ENCODE results near the gene FBXL17. TPM values are rescaled to one million over a fixed set of nuclear protein-coding genes. Genes with fewer than 3 reads are reported as not detected.

The FBXL17 gene
- total RNA-seq, 5 donors from 2014 or later (not counting 1 experiment from before 2014, with no cell fraction given) = 20.4 to 30.1 (median 22.1) TPM

DNA sequence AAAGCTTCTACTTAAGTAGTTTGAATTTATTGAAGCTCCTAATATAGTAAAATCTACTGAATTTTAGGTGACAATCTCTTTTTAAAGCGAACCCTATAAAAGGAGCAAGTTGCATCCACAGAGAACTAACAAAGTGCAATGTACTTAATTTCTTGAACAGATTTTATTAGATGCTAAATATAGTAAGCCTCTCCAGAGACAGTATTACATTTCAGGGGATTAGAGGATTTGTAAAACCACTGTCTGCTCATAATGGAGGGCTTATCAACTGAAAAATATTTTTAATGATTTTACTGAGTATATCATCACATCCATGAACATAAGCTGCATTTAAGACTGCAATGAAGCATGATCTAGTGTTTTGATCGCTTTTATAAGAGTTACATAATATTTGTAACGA lies 481.2 kb downstream of the FBXL17 start:
- ChIA-PET CTCF (no interaction called here), POLR2A (no interaction called here)
- Histone ChIP-seq H3K27ac (ENCODE audit: low read length) (no peak overlapping the region), H3K27me3 (replicated peaks in 1 of 2; ENCODE audit: control insufficient read depth in 2 of 2, extremely low read depth in 1 of 2, insufficient read depth in 2 of 2, low read length in 1 of 2) (no peaks in the 10 kb centered on the region), H3K9me3 (no peaks in the 10 kb centered on the region), H3K36me3 (ENCODE audit: control insufficient read depth in 2 of 2, extremely low read depth in 1 of 2, insufficient read depth in 1 of 2, low read length in 1 of 2) (no peaks in the 10 kb centered on the region), H3K4me3 (ENCODE audit: control insufficient read depth in 1 of 2, extremely low read depth in 1 of 2, low read length in 1 of 2) (no peak overlapping the region), H3K4me1 (ENCODE audit: control insufficient read depth in 1 of 2, extremely low read depth in 1 of 2, insufficient read depth in 2 of 2, low read length in 2 of 2) (no peaks in the 10 kb centered on the region)
- no peak for DNase-seq
- Mint-ChIP-seq H3K27me3 (no peaks in the 10 kb centered on the region), H3K36me3 (peaks cover 29% of the 10 kb centered on the region), H3K4me3 (no peak overlapping the region), H3K4me1 (peaks cover 0 to 6% (median 0%) of the 10 kb centered on the region in 3 donors), H3K9me3 (peaks cover 3 to 4% (median 4%) of the 10 kb centered on the region in 3 donors), H3K27ac (no peak overlapping the region)
- WGBS (ENCODE audit: insufficient coverage) = no CpG with 5 or more reads among the region's 3 CpGs
- ATAC-seq (replicated peaks in 1 of 4) = no peak

GRCh38 chr5:107894361-107894760 lies 487.5 kb downstream of the FBXL17 start:
- H3K36me3 ChIP-seq (ENCODE audit: control insufficient read depth in 2 of 2, extremely low read depth in 1 of 2, insufficient read depth in 1 of 2, low read length in 1 of 2) = no peaks in the 10 kb centered on the region
- H3K36me3 Mint-ChIP-seq = peaks cover 24% of the 10 kb centered on the region
- ChIA-PET POLR2A (interaction anchor here in 1 of 2 donors (0.5 kb wide), 1 partner anchor 118 kb away, joined by 6 read pairs; no protein-coding TSS in a partner anchor), CTCF (no interaction called here)
- H3K9me3 Mint-ChIP-seq = peaks cover 0 to 4% (median 3%) of the 10 kb centered on the region in 3 donors
- H3K4me1 Mint-ChIP-seq = peaks cover 0 to 6% (median 0%) of the 10 kb centered on the region in 3 donors
- no peaks in the 10 kb centered on the region for H3K27me3 ChIP-seq (replicated peaks in 1 of 2; ENCODE audit: control insufficient read depth in 2 of 2, extremely low read depth in 1 of 2, insufficient read depth in 2 of 2, low read length in 1 of 2)
- no peaks in the 10 kb centered on the region for H3K9me3 ChIP-seq
- H3K27me3 Mint-ChIP-seq = no peaks in the 10 kb centered on the region
- no peak overlapping the region for H3K4me3 ChIP-seq (ENCODE audit: control insufficient read depth in 1 of 2, extremely low read depth in 1 of 2, low read length in 1 of 2)
- H3K27ac Mint-ChIP-seq = no peak overlapping the region
- H3K4me1 ChIP-seq (ENCODE audit: control insufficient read depth in 1 of 2, extremely low read depth in 1 of 2, insufficient read depth in 2 of 2, low read length in 2 of 2) = no peaks in the 10 kb centered on the region
- DNase-seq (no peak), ATAC-seq (replicated peaks in 1 of 4) (no peak)
- no peak overlapping the region for H3K4me3 Mint-ChIP-seq
- no peak overlapping the region for H3K27ac ChIP-seq (ENCODE audit: low read length)
- WGBS (ENCODE audit: insufficient coverage) = no CpG with 5 or more reads among the region's 1 CpG

DNA sequence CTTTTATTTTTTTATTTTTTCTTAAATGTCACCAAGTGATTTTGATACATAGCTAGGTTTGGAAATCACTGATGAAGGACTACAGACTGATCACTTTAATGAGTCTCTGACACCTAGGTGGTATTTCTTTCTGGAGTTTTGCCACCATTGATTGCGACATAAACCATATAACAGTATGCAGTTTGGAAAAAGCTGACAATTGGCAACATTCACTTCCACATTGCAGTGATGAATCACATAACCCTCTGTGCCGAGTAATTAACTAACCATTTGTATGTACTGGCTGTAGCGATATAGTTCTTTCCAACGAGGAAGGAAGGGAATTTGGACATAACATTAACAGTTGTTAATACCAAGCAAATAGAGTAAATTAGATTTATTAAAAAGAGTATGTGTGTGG lies 488.3 kb downstream of the FBXL17 start:
- H3K9me3 ChIP-seq = no peaks in the 10 kb centered on the region
- CTCF ChIA-PET = no interaction called here

GRCh38 chr5:107889387-107889786 lies 492.5 kb downstream of the FBXL17 start:
- Histone ChIP-seq H3K36me3 (ENCODE audit: control insufficient read depth in 2 of 2, extremely low read depth in 1 of 2, insufficient read depth in 1 of 2, low read length in 1 of 2) (no peaks in the 10 kb centered on the region), H3K9me3 (no peaks in the 10 kb centered on the region), H3K4me3 (ENCODE audit: control insufficient read depth in 1 of 2, extremely low read depth in 1 of 2, low read length in 1 of 2) (no peak overlapping the region), H3K27me3 (replicated peaks in 1 of 2; ENCODE audit: control insufficient read depth in 2 of 2, extremely low read depth in 1 of 2, insufficient read depth in 2 of 2, low read length in 1 of 2) (no peaks in the 10 kb centered on the region), H3K4me1 (ENCODE audit: control insufficient read depth in 1 of 2, extremely low read depth in 1 of 2, insufficient read depth in 2 of 2, low read length in 2 of 2) (peaks cover 0 to 19% of the 10 kb centered on the region in 2 experiments), H3K27ac (ENCODE audit: low read length) (no peak overlapping the region)
- ChIA-PET POLR2A (no interaction called here), CTCF (no interaction called here)
- Mint-ChIP-seq H3K9me3 (no peaks in the 10 kb centered on the region), H3K4me3 (no peak overlapping the region), H3K4me1 (peaks cover 11 to 26% (median 12%) of the 10 kb centered on the region in 3 donors), H3K36me3 (peaks cover 23% of the 10 kb centered on the region), H3K27me3 (no peaks in the 10 kb centered on the region), H3K27ac (no peak overlapping the region)
- no peak for ATAC-seq (replicated peaks in 1 of 4)
- WGBS (ENCODE audit: insufficient coverage) = 40% methylated on average over 1 of the region's 3 CpGs
- DNase-seq = no peak

More for the DNA sequence above, 488.3 kb downstream of the FBXL17 start:
- ATAC-seq (replicated peaks in 1 of 4) = no peak
- peaks cover 20% of the 10 kb centered on the region for H3K36me3 Mint-ChIP-seq
- H3K4me3 ChIP-seq (ENCODE audit: control insufficient read depth in 1 of 2, extremely low read depth in 1 of 2, low read length in 1 of 2) = no peak overlapping the region
- no peak overlapping the region for H3K27ac Mint-ChIP-seq
- H3K27me3 ChIP-seq (replicated peaks in 1 of 2; ENCODE audit: control insufficient read depth in 2 of 2, extremely low read depth in 1 of 2, insufficient read depth in 2 of 2, low read length in 1 of 2) = no peaks in the 10 kb centered on the region
- no peak overlapping the region for H3K27ac ChIP-seq (ENCODE audit: low read length)
- no peaks in the 10 kb centered on the region for H3K9me3 Mint-ChIP-seq
- no peak for DNase-seq
- WGBS (ENCODE audit: insufficient coverage) = no CpG with 5 or more reads among the region's 4 CpGs
- H3K36me3 ChIP-seq (ENCODE audit: control insufficient read depth in 2 of 2, extremely low read depth in 1 of 2, insufficient read depth in 1 of 2, low read length in 1 of 2) = no peaks in the 10 kb centered on the region
- H3K4me1 Mint-ChIP-seq = peaks cover 0 to 7% (median 0%) of the 10 kb centered on the region in 3 donors
- POLR2A ChIA-PET = no interaction called here
- H3K4me1 ChIP-seq (ENCODE audit: control insufficient read depth in 1 of 2, extremely low read depth in 1 of 2, insufficient read depth in 2 of 2, low read length in 2 of 2) = no peaks in the 10 kb centered on the region
- no peaks in the 10 kb centered on the region for H3K27me3 Mint-ChIP-seq
- no peak overlapping the region for H3K4me3 Mint-ChIP-seq

- no peak overlapping the region for H3K4me3 Mint-ChIP-seq
- H3K4me1 ChIP-seq (ENCODE audit: control insufficient read depth in 1 of 2, extremely low read depth in 1 of 2, insufficient read depth in 2 of 2, low read length in 2 of 2) = peaks cover 0 to 19% of the 10 kb centered on the region in 2 experiments
- 95% methylated on average over 2 of the region's 4 CpGs for WGBS (ENCODE audit: insufficient coverage)
- no peak overlapping the region for H3K4me3 ChIP-seq (ENCODE audit: control insufficient read depth in 1 of 2, extremely low read depth in 1 of 2, low read length in 1 of 2)
- no peaks in the 10 kb centered on the region for H3K36me3 ChIP-seq (ENCODE audit: control insufficient read depth in 2 of 2, extremely low read depth in 1 of 2, insufficient read depth in 1 of 2, low read length in 1 of 2)
- no peak for ATAC-seq (replicated peaks in 1 of 4)
- no peak overlapping the region for H3K27ac ChIP-seq (ENCODE audit: low read length)
- no peaks in the 10 kb centered on the region for H3K9me3 Mint-ChIP-seq
- H3K27ac Mint-ChIP-seq = no peak overlapping the region
- DNase-seq = no peak
- H3K36me3 Mint-ChIP-seq = peaks cover 27% of the 10 kb centered on the region
- H3K4me1 Mint-ChIP-seq = peaks cover 11 to 26% (median 12%) of the 10 kb centered on the region in 3 donors
- H3K27me3 ChIP-seq (replicated peaks in 1 of 2; ENCODE audit: control insufficient read depth in 2 of 2, extremely low read depth in 1 of 2, insufficient read depth in 2 of 2, low read length in 1 of 2) = no peaks in the 10 kb centered on the region
- CTCF ChIA-PET = no interaction called here
- POLR2A ChIA-PET = no interaction called here
- H3K9me3 ChIP-seq = no peaks in the 10 kb centered on the region
- H3K27me3 Mint-ChIP-seq = no peaks in the 10 kb centered on the region
Measured at GRCh38 chr5:107888541-107888940, 493.4 kb downstream of the FBXL17 start.

DNA sequence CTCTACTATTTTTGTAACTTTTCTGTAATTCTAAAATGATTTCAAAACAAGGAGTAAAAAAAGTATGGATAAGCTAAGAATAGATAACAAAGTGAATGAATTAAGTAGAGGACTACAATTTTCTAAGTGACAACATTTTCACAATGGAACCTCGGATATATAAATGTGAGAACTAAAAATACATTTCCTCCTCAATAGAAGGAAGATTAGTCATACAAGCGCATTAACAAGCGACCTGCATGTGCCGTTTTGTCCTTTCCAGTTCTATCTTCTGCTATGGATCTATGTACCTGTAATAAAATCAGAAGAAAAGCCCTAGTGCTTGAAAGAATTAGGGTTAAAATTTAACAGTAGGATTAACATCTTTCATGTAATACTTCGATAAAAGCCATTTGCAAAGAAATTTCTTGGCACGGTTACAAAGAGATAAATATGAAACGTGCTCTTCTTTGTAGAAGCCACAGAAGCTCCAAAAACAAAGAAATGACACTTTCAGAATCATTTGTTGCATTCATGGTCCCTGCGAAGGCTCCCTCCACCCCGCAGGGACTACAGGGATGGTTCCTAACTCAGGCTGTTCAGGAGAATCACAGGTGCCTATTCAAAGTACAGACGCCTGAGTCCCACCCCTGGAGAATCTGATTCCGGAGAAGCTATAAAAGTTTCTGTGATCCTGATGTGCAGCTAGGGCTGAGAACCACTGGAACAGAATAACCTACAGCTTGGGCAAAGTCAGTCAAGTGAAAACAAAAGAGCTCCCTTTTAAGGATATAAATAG lies 494.5 kb downstream of the FBXL17 start:
- Histone ChIP-seq H3K4me3 (ENCODE audit: control insufficient read depth in 1 of 2, extremely low read depth in 1 of 2, low read length in 1 of 2) (peak overlapping the region in 1 of 2 donors; percentile 44), H3K27ac (ENCODE audit: low read length) (no peak overlapping the region), H3K9me3 (no peaks in the 10 kb centered on the region), H3K4me1 (ENCODE audit: control insufficient read depth in 1 of 2, extremely low read depth in 1 of 2, insufficient read depth in 2 of 2, low read length in 2 of 2) (peaks cover 0 to 19% of the 10 kb centered on the region in 2 experiments), H3K27me3 (replicated peaks in 1 of 2; ENCODE audit: control insufficient read depth in 2 of 2, extremely low read depth in 1 of 2, insufficient read depth in 2 of 2, low read length in 1 of 2) (no peaks in the 10 kb centered on the region), H3K36me3 (ENCODE audit: control insufficient read depth in 2 of 2, extremely low read depth in 1 of 2, insufficient read depth in 1 of 2, low read length in 1 of 2) (no peaks in the 10 kb centered on the region)
- Mint-ChIP-seq H3K9me3 (no peaks in the 10 kb centered on the region), H3K27me3 (no peaks in the 10 kb centered on the region), H3K4me1 (peaks cover 11 to 26% (median 12%) of the 10 kb centered on the region in 3 donors), H3K27ac (peak overlapping the region in 1 of 2 donors; percentile 29), H3K4me3 (peak overlapping the region in 1 of 3 donors; percentile 37), H3K36me3 (peaks cover 28% of the 10 kb centered on the region)
- WGBS (ENCODE audit: insufficient coverage) = 35% methylated on average over 4 of the region's 11 CpGs
- ChIA-PET POLR2A (no interaction called here), CTCF (interaction anchor here in 1 of 2 donors (0.5 kb wide), 1 partner anchor 465 kb away, joined by 3 read pairs; no protein-coding TSS in a partner anchor)
- no peak for ATAC-seq (replicated peaks in 1 of 4)
- DNase-seq = no peak
